Transverse colon (tissue), 3 donors: ENCODE measurements around the gene LTK.
A peak's percentile ranks its signal among the peaks of the same experiment; 100 is the strongest.

Experiments
- EP300 ChIP-seq: sonication (generic); formaldehyde crosslinking; IDR thresholded peaks from one replicate; pipeline ENCODE4 v1.6.1; 2017; ENCODE audit warnings: antibody characterized with exemption, low read depth
- POLR2A ChIP-seq: fragments of 450-650 bp; IDR thresholded peaks from one replicate; pipeline ENCODE4 v1.6.1; 2016; ENCODE audit warnings: antibody characterized with exemption, mild to moderate bottlenecking, moderate library complexity
- TF ChIP-seq, protein P1 (sequence below), 5 experiments: fragments of 200-600 bp in 3 of 5; fragments of 450-650 bp in 2 of 5; sonication (generic) in 3 of 5; IDR thresholded peaks; 1 replicate in 2 of 5; 2 replicates in 3 of 5; pipeline ENCODE4 v1.5.1; 2016 to 2017; ENCODE audit warnings: antibody characterized with exemption in 5 of 5, inconsistent platforms in 3 of 5, mild to moderate bottlenecking in 2 of 5, moderate library complexity in 1 of 5

DNA sequence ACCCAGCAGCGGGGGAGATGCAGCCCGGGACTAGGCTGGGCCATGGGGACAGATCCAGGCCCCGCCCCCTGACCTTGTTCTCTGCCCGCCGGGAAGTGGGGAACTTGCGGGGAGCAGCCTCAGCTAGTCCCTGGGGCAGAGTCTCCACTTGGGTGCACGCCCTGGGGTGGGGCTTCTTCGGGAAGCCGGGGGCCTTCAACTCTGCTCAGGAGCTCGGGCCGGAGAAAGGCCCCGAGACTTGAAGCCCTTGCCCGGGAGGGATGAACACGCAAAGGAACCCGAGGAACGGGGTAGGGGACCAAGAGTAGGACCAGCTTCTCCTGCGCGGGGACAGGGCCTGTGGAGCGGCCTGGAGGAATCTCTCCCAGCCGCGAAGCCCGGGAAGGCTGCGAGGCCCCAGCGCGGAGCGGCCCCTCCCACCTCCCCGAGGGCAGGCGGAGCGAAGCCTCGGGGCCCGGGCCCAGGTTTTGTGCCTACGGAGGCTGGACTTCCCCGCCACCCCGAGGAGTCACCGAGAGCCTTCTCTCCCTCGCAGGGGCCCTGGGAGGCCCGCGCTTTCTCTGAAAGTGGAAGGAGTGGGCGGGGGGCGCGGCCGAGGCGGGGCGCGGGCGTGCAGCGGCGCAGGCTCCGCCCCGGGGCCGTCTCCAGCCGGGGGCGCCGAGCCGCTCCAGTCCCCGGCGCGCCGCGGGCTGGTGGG is 20.3 kb downstream of the LTK start, which contains the start of gene ITPKA:
- TF ChIP-seq EP300 (peak; percentile 8), POLR2A (peak; percentile 75)
- TF ChIP-seq, protein P1, sequence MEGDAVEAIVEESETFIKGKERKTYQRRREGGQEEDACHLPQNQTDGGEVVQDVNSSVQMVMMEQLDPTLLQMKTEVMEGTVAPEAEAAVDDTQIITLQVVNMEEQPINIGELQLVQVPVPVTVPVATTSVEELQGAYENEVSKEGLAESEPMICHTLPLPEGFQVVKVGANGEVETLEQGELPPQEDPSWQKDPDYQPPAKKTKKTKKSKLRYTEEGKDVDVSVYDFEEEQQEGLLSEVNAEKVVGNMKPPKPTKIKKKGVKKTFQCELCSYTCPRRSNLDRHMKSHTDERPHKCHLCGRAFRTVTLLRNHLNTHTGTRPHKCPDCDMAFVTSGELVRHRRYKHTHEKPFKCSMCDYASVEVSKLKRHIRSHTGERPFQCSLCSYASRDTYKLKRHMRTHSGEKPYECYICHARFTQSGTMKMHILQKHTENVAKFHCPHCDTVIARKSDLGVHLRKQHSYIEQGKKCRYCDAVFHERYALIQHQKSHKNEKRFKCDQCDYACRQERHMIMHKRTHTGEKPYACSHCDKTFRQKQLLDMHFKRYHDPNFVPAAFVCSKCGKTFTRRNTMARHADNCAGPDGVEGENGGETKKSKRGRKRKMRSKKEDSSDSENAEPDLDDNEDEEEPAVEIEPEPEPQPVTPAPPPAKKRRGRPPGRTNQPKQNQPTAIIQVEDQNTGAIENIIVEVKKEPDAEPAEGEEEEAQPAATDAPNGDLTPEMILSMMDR (IDR thresholded peaks at IDR 0.05): no peak
